Measurements from ENCODE around the gene RAB27B.
"Not testable (repeated sequence)": the region's sequence is repeated elsewhere in the genome, so short reads cannot be mapped to it uniquely, and the experiment has no call there.

RAB27B gene

GRCh38 chr18:54828281-54828881, at the start of gene RAB27B:
TSS of gene RAB27B (plus strand) at chr18:54828477. CDS start at chr18:54877586, 49,109 bp downstream.
- peak; percentile 56 for FAIRE-seq

GRCh38 chr18:54780285-54780861, 47.9 kb upstream of the RAB27B start:
- no peak for DNase-seq (ENCODE audit: low spot score)
- no peak for FAIRE-seq

More at GRCh38 chr18:54828281-54828881, at the start of gene RAB27B:
- DNase-seq (ENCODE audit: low spot score), result peak; percentile 75

GRCh38 chr18:54780970-54781369, 47.3 kb upstream of the RAB27B start:
- DNase-seq (ENCODE audit: low spot score) (no peak), FAIRE-seq (no peak)

- no peak for DNase-seq (ENCODE audit: low spot score)
- FAIRE-seq, result no peak
Observed at GRCh38 chr18:54783139-54783538, 45.1 kb upstream of the RAB27B start.

- FAIRE-seq (no peak), DNase-seq (ENCODE audit: low spot score) (no peak)
Observed at GRCh38 chr18:54786206-54786605, 42.1 kb upstream of the RAB27B start.

GRCh38 chr18:54787121-54787520, 41.2 kb upstream of the RAB27B start:
- no peak for FAIRE-seq
- DNase-seq (ENCODE audit: low spot score), result no peak

- DNase-seq (ENCODE audit: low spot score) (no peak), FAIRE-seq (no peak)
Observed at GRCh38 chr18:54787616-54788015, 40.7 kb upstream of the RAB27B start.

GRCh38 chr18:54790109-54790508, 38.2 kb upstream of the RAB27B start:
- no peak for FAIRE-seq
- DNase-seq (ENCODE audit: low spot score), result no peak

GRCh38 chr18:54791657-54792056, 36.6 kb upstream of the RAB27B start:
- DNase-seq (ENCODE audit: low spot score) (no peak), FAIRE-seq (no peak)

GRCh38 chr18:54792079-54792478, 36.2 kb upstream of the RAB27B start:
- DNase-seq (ENCODE audit: low spot score), result no peak
- no peak for FAIRE-seq

- no peak for DNase-seq (ENCODE audit: low spot score)
- FAIRE-seq, result no peak
Observed at GRCh38 chr18:54794823-54795222, 33.5 kb upstream of the RAB27B start.

- DNase-seq (ENCODE audit: low spot score) (no peak), FAIRE-seq (no peak)
Observed at GRCh38 chr18:54798186-54798585, 30.1 kb upstream of the RAB27B start.

GRCh38 chr18:54801374-54801773, 26.9 kb upstream of the RAB27B start:
- no peak for DNase-seq (ENCODE audit: low spot score)
- no peak for FAIRE-seq

- FAIRE-seq, result no peak
- no peak for DNase-seq (ENCODE audit: low spot score)
Observed at GRCh38 chr18:54802178-54802577, 26.1 kb upstream of the RAB27B start.

GRCh38 chr18:54802686-54803395, 25.4 kb upstream of the RAB27B start:
- FAIRE-seq, result no peak
- DNase-seq (ENCODE audit: low spot score), result no peak

- DNase-seq (ENCODE audit: low spot score) (no peak), FAIRE-seq (no peak)
Observed at GRCh38 chr18:54805571-54806334, 22.5 kb upstream of the RAB27B start.

- no peak for FAIRE-seq
- DNase-seq (ENCODE audit: low spot score), result no peak
Observed at GRCh38 chr18:54806526-54806925, 21.8 kb upstream of the RAB27B start.

GRCh38 chr18:54807303-54807702, 21.0 kb upstream of the RAB27B start:
- FAIRE-seq, result no peak
- no peak for DNase-seq (ENCODE audit: low spot score)

GRCh38 chr18:54810662-54811061, 17.6 kb upstream of the RAB27B start:
- not testable (repeated sequence) for FAIRE-seq; DNase-seq (ENCODE audit: low spot score)

GRCh38 chr18:54812885-54813284, 15.4 kb upstream of the RAB27B start:
- DNase-seq (ENCODE audit: low spot score) (no peak), FAIRE-seq (no peak)

GRCh38 chr18:54813305-54813704, 15.0 kb upstream of the RAB27B start:
- FAIRE-seq, result no peak
- DNase-seq (ENCODE audit: low spot score), result no peak

- FAIRE-seq (no peak), DNase-seq (ENCODE audit: low spot score) (no peak)
Observed at GRCh38 chr18:54813977-54814565, 14.2 kb upstream of the RAB27B start.

All from urothelium cell line (cell line).